Measurements from ENCODE around the gene CD79B. TPM values are rescaled to one million over a fixed set of nuclear protein-coding genes. Genes with fewer than 3 reads are reported as not detected.
"Not testable (repeated sequence)": the region's sequence is repeated elsewhere in the genome, so short reads cannot be mapped to it uniquely, and the experiment has no call there.

Gene CD79B
- total RNA-seq, 1 experiment from 2014 or later: not detected

- ChIA-PET CTCF (interaction anchor here (2.5 kb wide), 2 partner anchors 36 to 223 kb away, joined by 9 to 16 read pairs; no protein-coding TSS in a partner anchor), POLR2A (no interaction called here)
- TF ChIP-seq CTCF (IDR thresholded peaks at IDR 0.05; ENCODE audit: insufficient read depth in 1 of 2, low read depth in 1 of 2, low read length in 1 of 2, severe bottlenecking in 1 of 2, unreplicated experiment in 1 of 2): no peak
- no peaks in the 10 kb centered on the region for H3K9me3 ChIP-seq
- intact Hi-C loops (cut with micrococcal nuclease; ENCODE audit: unreplicated experiment): no loop called here
- H3K4me1 ChIP-seq: no peaks in the 10 kb centered on the region
- Mint-ChIP-seq H3K4me3 (ENCODE audit: unreplicated experiment) (no peak overlapping the region), H3K9me3 (ENCODE audit: unreplicated experiment) (no peaks in the 10 kb centered on the region), H3K27me3 (ENCODE audit: insufficient read depth, unreplicated experiment) (peaks cover 19% of the 10 kb centered on the region), H3K4me1 (ENCODE audit: low read depth, unreplicated experiment) (no peaks in the 10 kb centered on the region), H3K36me3 (ENCODE audit: insufficient read depth, unreplicated experiment) (no peaks in the 10 kb centered on the region), H3K27ac (ENCODE audit: unreplicated experiment) (no peak overlapping the region)
- H3K36me3 ChIP-seq (ENCODE audit: control insufficient read depth, insufficient read depth, low read length): no peaks in the 10 kb centered on the region
- DNase-seq: no peak
- H3K27me3 ChIP-seq (replicated peaks; ENCODE audit: control insufficient read depth, insufficient read depth, low read length): no peaks in the 10 kb centered on the region; the same call in 1 of the 2 replicates
- H3K4me3 ChIP-seq (ENCODE audit: low read depth, low read length): no peak overlapping the region
- no TSS peak for BruUV-seq (replicated peaks)
Observed at GRCh38 chr17:63910096-63910495, 22.0 kb downstream of the CD79B start.

- H3K4me3 ChIP-seq (ENCODE audit: low read depth, low read length); intact Hi-C loops (cut with micrococcal nuclease; ENCODE audit: unreplicated experiment); CTCF ChIA-PET; H3K27me3 ChIP-seq (replicated peaks; ENCODE audit: control insufficient read depth, insufficient read depth, low read length); H3K36me3 Mint-ChIP-seq (ENCODE audit: insufficient read depth, unreplicated experiment); H3K9me3 ChIP-seq; H3K4me3 Mint-ChIP-seq (ENCODE audit: unreplicated experiment); POLR2A ChIA-PET; DNase-seq; H3K4me1 Mint-ChIP-seq (ENCODE audit: low read depth, unreplicated experiment); H3K4me1 ChIP-seq; H3K27ac Mint-ChIP-seq (ENCODE audit: unreplicated experiment); H3K9me3 Mint-ChIP-seq (ENCODE audit: unreplicated experiment); BruUV-seq (replicated peaks); H3K36me3 ChIP-seq (ENCODE audit: control insufficient read depth, insufficient read depth, low read length): not testable (repeated sequence)
- peaks cover 19% of the 10 kb centered on the region for H3K27me3 Mint-ChIP-seq (ENCODE audit: insufficient read depth, unreplicated experiment)
Observed at GRCh38 chr17:63909586-63909985, 22.5 kb downstream of the CD79B start.

- H3K4me1 Mint-ChIP-seq (ENCODE audit: low read depth, unreplicated experiment); BruUV-seq (replicated peaks); H3K9me3 ChIP-seq; H3K36me3 Mint-ChIP-seq (ENCODE audit: insufficient read depth, unreplicated experiment); H3K36me3 ChIP-seq (ENCODE audit: control insufficient read depth, insufficient read depth, low read length); H3K9me3 Mint-ChIP-seq (ENCODE audit: unreplicated experiment); POLR2A ChIA-PET; H3K4me3 Mint-ChIP-seq (ENCODE audit: unreplicated experiment); H3K4me1 ChIP-seq; H3K27ac Mint-ChIP-seq (ENCODE audit: unreplicated experiment); H3K27me3 ChIP-seq (replicated peaks; ENCODE audit: control insufficient read depth, insufficient read depth, low read length); H3K4me3 ChIP-seq (ENCODE audit: low read depth, low read length); intact Hi-C loops (cut with micrococcal nuclease; ENCODE audit: unreplicated experiment): not testable (repeated sequence)
- CTCF ChIA-PET: interaction anchor here (1.7 kb wide), 1 partner anchor 39 kb away, joined by 6 read pairs; no protein-coding TSS in a partner anchor
- H3K27me3 Mint-ChIP-seq (ENCODE audit: insufficient read depth, unreplicated experiment): peaks cover 19% of the 10 kb centered on the region
- peak in 1 of 2 experiments; percentile 34 for TF ChIP-seq CTCF (IDR thresholded peaks at IDR 0.05; ENCODE audit: insufficient read depth in 1 of 2, low read depth in 1 of 2, low read length in 1 of 2, severe bottlenecking in 1 of 2, unreplicated experiment in 1 of 2)
- peak in 1 of 2 experiments; percentile 36 for DNase-seq
Observed at GRCh38 chr17:63907161-63907778, 24.9 kb downstream of the CD79B start.

- H3K27ac Mint-ChIP-seq (ENCODE audit: unreplicated experiment); H3K36me3 ChIP-seq (ENCODE audit: control insufficient read depth, insufficient read depth, low read length); H3K4me1 ChIP-seq; H3K4me3 ChIP-seq (ENCODE audit: low read depth, low read length); H3K4me1 Mint-ChIP-seq (ENCODE audit: low read depth, unreplicated experiment); intact Hi-C loops (cut with micrococcal nuclease; ENCODE audit: unreplicated experiment); H3K36me3 Mint-ChIP-seq (ENCODE audit: insufficient read depth, unreplicated experiment); H3K9me3 Mint-ChIP-seq (ENCODE audit: unreplicated experiment); H3K9me3 ChIP-seq; H3K4me3 Mint-ChIP-seq (ENCODE audit: unreplicated experiment); POLR2A ChIA-PET; H3K27me3 ChIP-seq (replicated peaks; ENCODE audit: control insufficient read depth, insufficient read depth, low read length); BruUV-seq (replicated peaks); DNase-seq: not testable (repeated sequence)
- H3K27me3 Mint-ChIP-seq (ENCODE audit: insufficient read depth, unreplicated experiment): peaks cover 15% of the 10 kb centered on the region
- CTCF ChIA-PET: interaction anchor here (0.7 to 1.2 kb wide), 3 partner anchors 39 to 73 kb away, joined by 3 read pairs; no protein-coding TSS in a partner anchor
Observed at GRCh38 chr17:63904796-63905195, 27.3 kb downstream of the CD79B start.
